CD4-positive, alpha-beta T cell (primary cell): ENCODE results near the gene TSR1. TPM values are rescaled to one million over a fixed set of nuclear protein-coding genes. Genes with fewer than 3 reads are reported as not detected.

Experiments used
- ATAC-seq: fragments of 200-7000 bp; cut with Tn5 transposase; one replicate; pipeline ENCODE4 v1.10.0; 2022; ENCODE audit warnings: mild to moderate bottlenecking; ENCODE audit not compliant: poor library complexity
- CTCF ChIA-PET: fragments of 350-600 bp; sonication (Branson Sonifier 250); formaldehyde crosslinking; loops from one replicate; lab custom pipeline; 2021; ENCODE audit warnings: antibody characterized with exemption, inconsistent platforms; lab: Charles Lee
- POLR2A ChIA-PET: fragments of 350-600 bp; sonication (Branson Sonifier 250); formaldehyde crosslinking; loops from one replicate; lab custom pipeline; 2021; ENCODE audit warnings: antibody characterized with exemption, inconsistent platforms; lab: Charles Lee
- DNase-seq, 14 experiments: peaks; one replicate each; pipeline ENCODE4 v3.0.0-alpha.2; 2013 to 2020; ENCODE audit warnings: mixed read lengths in 2 of 14
- H3K27ac ChIP-seq, 2 donors: one replicate each; pipeline versions ENCODE4 v1.5.1 to v1.7.0; 2013; ENCODE audit warnings: low read length in 2 of 2, low read depth in 1 of 2, mild to moderate bottlenecking in 1 of 2
- H3K27me3 ChIP-seq, 2 experiments: 1 replicate in 1 of 2; 2 replicates in 1 of 2; pipeline versions ENCODE4 v1.6.1 to v1.7.0; 2013; ENCODE audit warnings: low read length in 2 of 2, control low read depth in 1 of 2, mild to moderate bottlenecking in 1 of 2, moderate library complexity in 1 of 2; ENCODE audit not compliant: insufficient read depth in 2 of 2, control insufficient read depth in 1 of 2
- H3K36me3 ChIP-seq: one replicate; pipeline ENCODE4 v1.6.1; 2013; ENCODE audit warnings: low read length, control low read depth; ENCODE audit not compliant: insufficient read depth
- H3K4me1 ChIP-seq: one replicate; pipeline ENCODE4 v1.6.1; 2013; ENCODE audit warnings: low read length, control low read depth; ENCODE audit not compliant: insufficient read depth
- H3K4me3 ChIP-seq: one replicate; pipeline ENCODE4 v1.5.1; 2013; ENCODE audit warnings: mild to moderate bottlenecking, low read length, moderate library complexity
- H3K9me3 ChIP-seq, 2 experiments: 1 replicate in 1 of 2; 2 replicates in 1 of 2; pipeline versions ENCODE4 v1.6.1 to v1.7.0; 2013; ENCODE audit warnings: low read length in 2 of 2, mild to moderate bottlenecking in 2 of 2, control low read depth in 1 of 2, moderate library complexity in 1 of 2; ENCODE audit not compliant: control insufficient read depth in 1 of 2, insufficient read depth in 1 of 2
- H3K27ac Mint-ChIP-seq: one replicate; pipeline ENCODE4 v1.8.0; 2020; ENCODE audit warnings: mixed read lengths
- H3K27me3 Mint-ChIP-seq: one replicate; pipeline ENCODE4 v1.8.0; 2021; ENCODE audit warnings: mixed read lengths
- H3K36me3 Mint-ChIP-seq: one replicate; pipeline ENCODE4 v1.8.0; 2021; ENCODE audit warnings: low read depth, mixed read lengths
- H3K4me1 Mint-ChIP-seq: one replicate; pipeline ENCODE4 v1.8.0; 2021; ENCODE audit warnings: low read depth, mixed read lengths
- H3K4me3 Mint-ChIP-seq: one replicate; pipeline ENCODE4 v1.8.0; 2020; ENCODE audit warnings: mild to moderate bottlenecking, mixed read lengths
- H3K9me3 Mint-ChIP-seq: one replicate; pipeline ENCODE4 v1.8.0; 2020; ENCODE audit warnings: mixed read lengths
- CTCF ChIP-seq: fragments of 200-600 bp; IDR thresholded peaks from one replicate; pipeline ENCODE4 v1.8.0; 2022; ENCODE audit warnings: antibody characterized with exemption, mild to moderate bottlenecking
- intact Hi-C, 2 experiments: fragments of 100-400 bp; cut with DNase I in 1 of 2; cut with micrococcal nuclease in 1 of 2; formaldehyde crosslinking; loops; one replicate each; pipeline versions ENCODE4 v1.15.1 to v1.9.0; 2023 to 2025; cut with DNase I, micrococcal nuclease
- total RNA-seq, 174 experiments: library from RNA in 2 of 174; stranded (reverse) in 2 of 174; gene quantifications; one replicate each; pipeline ENCODE4 v1.2.3 and lab custom pipeline; 2021 to 2026

The TSR1 gene
- total RNA-seq, 2 experiments from 2014 or later: 29.6 to 31.9 TPM

- ATAC-seq: no peak
- intact Hi-C loops: loop anchor here in 1 of 2 experiments (10.0 kb wide), 2 partner anchors 405 to 565 kb away; partner anchors contain the start of gene WDR81
- Mint-ChIP-seq H3K27ac (no peak overlapping the region), H3K27me3 (no peaks in the 10 kb centered on the region), H3K9me3 (no peaks in the 10 kb centered on the region), H3K4me3 (no peak overlapping the region), H3K36me3 (peaks cover 91% of the 10 kb centered on the region), H3K4me1 (peaks cover 15% of the 10 kb centered on the region)
- Histone ChIP-seq H3K4me1 (no peaks in the 10 kb centered on the region), H3K36me3 (peaks cover 75% of the 10 kb centered on the region), H3K27ac (no peak overlapping the region), H3K9me3 (no peaks in the 10 kb centered on the region), H3K27me3 (no peaks in the 10 kb centered on the region), H3K4me3 (no peak overlapping the region)
- ChIA-PET POLR2A (no interaction called here), CTCF (no interaction called here)
- DNase-seq: no peak
- TF ChIP-seq CTCF: no peak
Observed at GRCh38 chr17:2289878-2290478, 46.3 kb downstream of the TSR1 start.

DNA sequence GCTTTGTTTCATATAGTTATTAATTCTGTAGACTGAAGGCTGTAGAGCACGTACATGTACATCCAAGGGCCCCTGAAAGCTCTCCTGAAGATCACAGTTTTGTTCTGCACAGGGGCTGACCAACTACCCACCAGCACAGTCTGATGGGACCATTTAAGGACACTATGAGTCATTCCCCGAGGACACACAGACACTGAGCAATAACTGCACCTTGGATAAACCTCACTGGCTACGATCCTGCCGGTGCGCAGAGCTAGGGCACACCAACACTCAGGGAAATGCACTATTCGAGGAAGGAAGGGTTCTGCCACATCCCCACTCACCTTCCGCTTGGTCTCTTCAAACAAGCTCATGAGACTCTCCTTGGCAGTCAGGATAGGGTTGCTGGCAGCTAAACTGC, 53.0 kb downstream of the TSR1 start:
- intact Hi-C loops: loop anchor here (1.0 to 10.0 kb wide), 4 partner anchors 17 to 559 kb away; partner anchors contain the start of gene WDR81 (in 1 of the 2)
- Histone ChIP-seq H3K9me3 (no peaks in the 10 kb centered on the region), H3K36me3 (peaks cover 83% of the 10 kb centered on the region), H3K4me1 (peaks cover 14% of the 10 kb centered on the region), H3K4me3 (no peak overlapping the region), H3K27me3 (no peaks in the 10 kb centered on the region), H3K27ac (no peak overlapping the region)
- H3K27me3 Mint-ChIP-seq: no peaks in the 10 kb centered on the region
- H3K9me3 Mint-ChIP-seq: no peaks in the 10 kb centered on the region
- TF ChIP-seq CTCF: no peak
- CTCF ChIA-PET: interaction anchor here (1.0 to 3.8 kb wide), 4 partner anchors 24 to 229 kb away, joined by 3 to 30 read pairs (median 9); partner anchors contain the start of gene HIC1
- ATAC-seq (no peak), DNase-seq (no peak)
- H3K27ac Mint-ChIP-seq: no peak overlapping the region
- H3K36me3 Mint-ChIP-seq: peaks cover 83% of the 10 kb centered on the region
- POLR2A ChIA-PET: interaction anchor here (1.0 to 3.9 kb wide), 6 partner anchors 17 to 229 kb away, joined by 3 to 17 read pairs (median 4); partner anchors contain the start of genes HIC1, SMG6 and SRR
- peaks cover 33% of the 10 kb centered on the region for H3K4me1 Mint-ChIP-seq
- H3K4me3 Mint-ChIP-seq: no peak overlapping the region

GRCh38 chr17:2282297-2282873, 53.9 kb downstream of the TSR1 start:
- Mint-ChIP-seq H3K4me1 (peaks cover 35% of the 10 kb centered on the region), H3K9me3 (no peaks in the 10 kb centered on the region), H3K27me3 (no peaks in the 10 kb centered on the region), H3K4me3 (no peak overlapping the region), H3K27ac (peak overlapping the region; percentile 58), H3K36me3 (peaks cover 74% of the 10 kb centered on the region)
- H3K27me3 ChIP-seq: no peaks in the 10 kb centered on the region
- POLR2A ChIA-PET: interaction anchor here (1.0 to 3.9 kb wide), 8 partner anchors 16 to 228 kb away, joined by 3 to 17 read pairs (median 4); partner anchors contain the start of genes HIC1, SMG6 and SRR
- CTCF ChIA-PET: interaction anchor here (0.7 to 3.8 kb wide), 8 partner anchors 14 to 228 kb away, joined by 3 to 30 read pairs (median 6); partner anchors contain the start of gene HIC1
- intact Hi-C loops: loop anchor here (1.0 to 10.0 kb wide), 5 partner anchors 16 to 558 kb away; partner anchors contain the start of genes HIC1 (in 1 of the 2) and WDR81 (in 1 of the 2)
- no peaks in the 10 kb centered on the region for H3K9me3 ChIP-seq
- ATAC-seq: peak; percentile 80
- H3K4me1 ChIP-seq: peaks cover 14% of the 10 kb centered on the region
- no peak overlapping the region for H3K4me3 ChIP-seq
- TF ChIP-seq CTCF: peak; percentile 78
- H3K36me3 ChIP-seq: peaks cover 75% of the 10 kb centered on the region
- H3K27ac ChIP-seq: no peak overlapping the region
- DNase-seq: peak in 4 of 14 experiments; percentile 10 to 81 (median 76)
